NB4 (cell line): ENCODE measurements around the gene FAM227B.

Experiments
- DNase-seq: peaks from one replicate; pipeline ENCODE4 v3.0.0; 2010; ENCODE audit warnings: low read depth
- H3K4me3 ChIP-seq: one replicate; pipeline ENCODE4 v1.5.1; 2011; ENCODE audit warnings: mild to moderate bottlenecking, low read depth, low read length, moderate library complexity
- MYC ChIP-seq: IDR thresholded peaks from 2 replicates; pipeline ENCODE4 v1.6.1; 2011; ENCODE audit warnings: low read depth, low read length
- POLR2A ChIP-seq: IDR thresholded peaks from 2 replicates; pipeline ENCODE4 v1.6.1; 2011; ENCODE audit warnings: mild to moderate bottlenecking; ENCODE audit not compliant: insufficient read length; ENCODE audit errors: extremely low read depth
- TF ChIP-seq, protein P1 (sequence below): IDR thresholded peaks from 2 replicates; pipeline ENCODE4 v1.6.1; 2011; ENCODE audit warnings: low read depth, low read length
- TF ChIP-seq, protein P2 (sequence below): IDR thresholded peaks from one replicate; pipeline ENCODE4 v1.5.1; 2012; ENCODE audit warnings: low read depth, low read length

FAM227B gene

DNA sequence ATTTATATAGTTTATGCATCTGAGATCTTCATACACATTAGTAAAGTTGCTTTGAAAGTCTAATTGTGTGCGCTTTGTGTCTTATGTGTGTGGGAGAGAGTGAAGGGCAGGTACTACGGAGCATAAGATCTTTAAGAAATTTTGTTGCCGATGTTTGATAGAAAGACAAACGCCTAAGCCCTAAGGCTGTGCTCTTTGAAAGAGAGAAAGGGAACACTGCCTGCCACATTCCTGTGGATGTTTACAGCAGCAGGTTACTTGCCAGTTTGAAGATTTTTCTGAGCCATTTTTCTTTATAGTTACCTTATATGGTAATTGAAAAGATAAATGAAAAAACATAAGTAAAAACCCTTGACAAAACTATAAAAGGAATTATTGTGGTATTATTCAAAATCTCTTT, 17.2 kb upstream of the FAM227B start:
- TF ChIP-seq, protein P1, sequence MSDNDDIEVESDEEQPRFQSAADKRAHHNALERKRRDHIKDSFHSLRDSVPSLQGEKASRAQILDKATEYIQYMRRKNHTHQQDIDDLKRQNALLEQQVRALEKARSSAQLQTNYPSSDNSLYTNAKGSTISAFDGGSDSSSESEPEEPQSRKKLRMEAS: no peak
- TF ChIP-seq MYC: no peak
- TF ChIP-seq, protein P2, sequence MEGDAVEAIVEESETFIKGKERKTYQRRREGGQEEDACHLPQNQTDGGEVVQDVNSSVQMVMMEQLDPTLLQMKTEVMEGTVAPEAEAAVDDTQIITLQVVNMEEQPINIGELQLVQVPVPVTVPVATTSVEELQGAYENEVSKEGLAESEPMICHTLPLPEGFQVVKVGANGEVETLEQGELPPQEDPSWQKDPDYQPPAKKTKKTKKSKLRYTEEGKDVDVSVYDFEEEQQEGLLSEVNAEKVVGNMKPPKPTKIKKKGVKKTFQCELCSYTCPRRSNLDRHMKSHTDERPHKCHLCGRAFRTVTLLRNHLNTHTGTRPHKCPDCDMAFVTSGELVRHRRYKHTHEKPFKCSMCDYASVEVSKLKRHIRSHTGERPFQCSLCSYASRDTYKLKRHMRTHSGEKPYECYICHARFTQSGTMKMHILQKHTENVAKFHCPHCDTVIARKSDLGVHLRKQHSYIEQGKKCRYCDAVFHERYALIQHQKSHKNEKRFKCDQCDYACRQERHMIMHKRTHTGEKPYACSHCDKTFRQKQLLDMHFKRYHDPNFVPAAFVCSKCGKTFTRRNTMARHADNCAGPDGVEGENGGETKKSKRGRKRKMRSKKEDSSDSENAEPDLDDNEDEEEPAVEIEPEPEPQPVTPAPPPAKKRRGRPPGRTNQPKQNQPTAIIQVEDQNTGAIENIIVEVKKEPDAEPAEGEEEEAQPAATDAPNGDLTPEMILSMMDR: no peak
- no peak for TF ChIP-seq POLR2A
- no peak for DNase-seq
- H3K4me3 ChIP-seq: no peak overlapping the region

DNA sequence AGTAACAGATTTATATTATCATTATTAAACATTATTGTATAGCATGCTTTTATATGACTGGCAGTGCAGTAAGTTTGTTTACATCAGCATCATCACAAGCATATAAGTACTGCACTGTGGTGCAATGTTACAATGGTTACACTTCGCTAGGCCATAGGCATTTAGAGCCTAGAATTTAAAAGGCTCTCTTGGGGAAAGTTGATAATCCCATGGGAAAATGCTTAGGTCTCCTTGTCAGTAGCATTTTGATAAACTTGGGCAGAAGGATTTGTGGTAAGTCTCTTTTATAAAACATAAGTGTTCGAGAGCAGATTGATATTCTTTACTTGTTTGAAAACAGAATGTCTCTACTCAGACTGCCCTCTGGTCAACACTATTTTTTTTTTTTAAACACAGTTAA, 7.8 kb upstream of the FAM227B start:
- H3K4me3 ChIP-seq: no peak overlapping the region
- DNase-seq: no peak
- TF ChIP-seq, protein P2: no peak
- TF ChIP-seq, protein P1: no peak
- TF ChIP-seq POLR2A (no peak), MYC (no peak)

DNA sequence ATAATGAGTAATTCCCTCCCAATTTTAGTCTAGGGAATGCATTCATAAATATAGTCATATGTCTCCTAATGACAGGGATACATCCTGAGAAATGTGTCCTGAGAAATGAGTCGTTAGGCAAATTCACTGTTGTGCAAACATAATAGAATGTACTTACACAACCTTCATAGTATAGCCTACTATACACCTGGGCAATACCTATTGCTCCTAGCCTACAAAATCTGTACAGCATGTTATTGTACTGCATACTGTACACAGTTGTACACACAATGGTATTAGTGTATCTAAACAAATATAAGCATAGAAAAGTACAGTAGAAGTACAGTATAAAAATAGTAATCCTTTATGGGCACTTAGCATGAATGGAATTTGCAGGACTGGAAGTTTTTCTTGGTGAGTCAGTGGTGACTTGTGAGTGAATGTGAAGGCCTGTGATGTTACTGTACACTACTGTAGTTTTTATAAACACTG, 6.8 kb upstream of the FAM227B start:
- DNase-seq: no peak
- TF ChIP-seq POLR2A (no peak), MYC (no peak)
- TF ChIP-seq, protein P1: no peak
- TF ChIP-seq, protein P2: no peak
- H3K4me3 ChIP-seq: no peak overlapping the region

DNA sequence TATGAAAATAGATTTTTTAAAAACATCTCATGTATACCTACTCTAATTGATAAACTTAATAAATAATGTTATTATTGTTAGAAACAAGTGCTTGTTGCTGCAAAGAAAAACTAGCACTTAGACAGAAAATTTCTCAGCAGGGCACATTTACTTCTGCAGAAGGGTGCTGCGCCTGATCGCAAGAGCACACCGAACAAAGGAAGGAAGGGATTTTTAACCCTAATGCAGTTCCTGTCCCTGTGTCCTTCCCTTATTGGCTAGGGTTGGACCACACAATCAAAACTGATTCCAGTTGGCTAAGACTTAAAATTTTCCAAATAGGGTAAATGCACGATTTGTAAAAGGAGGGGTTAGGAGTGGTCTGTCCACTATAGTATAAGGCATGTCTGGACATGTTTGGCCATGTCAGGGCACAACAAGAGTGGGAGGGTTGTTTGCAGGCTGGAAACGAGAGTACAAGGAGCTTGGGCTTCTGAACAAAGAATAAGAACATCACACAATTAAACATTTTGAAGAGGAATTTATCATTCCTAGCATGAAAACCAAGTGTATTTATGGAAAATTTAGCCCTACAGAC, 4.9 kb upstream of the FAM227B start:
- no peak for DNase-seq
- no peak overlapping the region for H3K4me3 ChIP-seq
- TF ChIP-seq POLR2A: no peak
- TF ChIP-seq MYC: no peak
- TF ChIP-seq, protein P2: no peak
- TF ChIP-seq, protein P1: no peak

DNA sequence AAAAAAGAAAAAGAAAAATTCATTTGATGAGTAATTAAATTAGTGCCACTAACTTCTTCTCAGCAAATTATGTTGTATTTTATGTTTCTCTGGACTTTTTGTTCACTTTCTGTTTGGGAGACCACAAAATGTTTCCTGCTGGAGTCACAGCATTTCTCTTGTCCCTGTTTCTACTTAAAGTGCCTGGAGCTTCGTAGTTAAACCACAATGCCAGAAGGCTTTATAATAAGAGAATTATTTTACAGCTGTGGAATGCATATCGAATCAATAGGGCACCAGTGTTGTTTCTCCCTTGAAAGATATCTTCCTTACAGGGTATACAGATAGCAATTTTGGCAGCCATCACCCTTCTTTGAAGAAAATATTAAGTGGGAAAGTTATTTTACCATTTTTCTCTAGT, 3.4 kb upstream of the FAM227B start:
- TF ChIP-seq POLR2A: no peak
- TF ChIP-seq, protein P2: no peak
- TF ChIP-seq, protein P1: no peak
- TF ChIP-seq MYC: no peak
- no peak overlapping the region for H3K4me3 ChIP-seq
- no peak for DNase-seq
